Stomach (tissue), 4 donors: ENCODE results near the gene RBMS1.

Experiments used
- CTCF ChIP-seq, 7 experiments: fragments of 450-650 bp in 4 of 7; fragments of 200-600 bp in 3 of 7; sonication (generic) in 3 of 7; IDR thresholded peaks; one replicate each; pipeline ENCODE4 v1.5.1; 2016 to 2019; ENCODE audit warnings: antibody characterized with exemption in 7 of 7, control low read depth in 2 of 7, mild to moderate bottlenecking in 1 of 7
- POLR2A ChIP-seq, 4 donors: fragments of 450-650 bp; IDR thresholded peaks; one replicate each; pipeline ENCODE4 v1.6.1; 2016; ENCODE audit warnings: antibody characterized with exemption in 4 of 4, control low read depth in 2 of 4, mild to moderate bottlenecking in 1 of 4, moderate library complexity in 1 of 4
- POLR2AphosphoS5 ChIP-seq, 3 donors: sonication (generic); formaldehyde crosslinking; IDR thresholded peaks; one replicate each; pipeline ENCODE4 v1.6.1; 2016; ENCODE audit warnings: antibody characterized with exemption in 3 of 3

- TF ChIP-seq POLR2A (IDR thresholded peaks at IDR 0.05) (no peak), CTCF (IDR thresholded peaks at IDR 0.05) (no peak), POLR2AphosphoS5 (IDR thresholded peaks at IDR 0.05) (no peak)
Measured at GRCh38 chr2:160419776-160420505, 73.7 kb downstream of the RBMS1 start.
